Ramos (cell line): ENCODE data around the gene MFAP2.
"Not testable (repeated sequence)": the region's sequence is repeated elsewhere in the genome, so short reads cannot be mapped to it uniquely, and the experiment has no call there.

ENCODE experiments used
- in situ Hi-C: fragments of 300-500 bp; cut with MboI; formaldehyde crosslinking; loops from one replicate; pipeline ENCODE4 v1.14.3; 2022; ENCODE audit warnings: low sequenced_read_pairs; ENCODE audit not compliant: unreplicated experiment

MFAP2 gene

DNA sequence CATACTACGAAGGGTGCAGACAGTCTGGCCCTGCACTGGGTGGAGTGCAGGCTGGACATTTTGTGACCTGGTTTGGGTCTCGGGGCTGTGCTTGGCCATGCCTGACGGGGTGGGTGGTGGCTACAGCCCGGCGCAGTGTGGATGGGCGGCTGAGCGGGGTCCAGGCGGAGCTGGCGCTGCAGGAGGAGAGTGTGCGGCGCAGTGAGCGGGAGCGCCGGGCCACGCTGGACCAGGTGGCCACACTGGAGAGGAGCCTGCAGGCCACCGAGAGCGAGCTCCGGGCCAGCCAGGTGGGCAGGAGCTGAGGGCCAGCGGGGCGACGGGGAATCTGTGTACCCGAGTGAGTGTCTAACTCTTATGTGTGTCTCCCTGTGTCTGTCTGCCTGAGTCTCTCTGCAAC is 14.1 kb downstream of the MFAP2 start:
- in situ Hi-C loops = no loop called here

DNA sequence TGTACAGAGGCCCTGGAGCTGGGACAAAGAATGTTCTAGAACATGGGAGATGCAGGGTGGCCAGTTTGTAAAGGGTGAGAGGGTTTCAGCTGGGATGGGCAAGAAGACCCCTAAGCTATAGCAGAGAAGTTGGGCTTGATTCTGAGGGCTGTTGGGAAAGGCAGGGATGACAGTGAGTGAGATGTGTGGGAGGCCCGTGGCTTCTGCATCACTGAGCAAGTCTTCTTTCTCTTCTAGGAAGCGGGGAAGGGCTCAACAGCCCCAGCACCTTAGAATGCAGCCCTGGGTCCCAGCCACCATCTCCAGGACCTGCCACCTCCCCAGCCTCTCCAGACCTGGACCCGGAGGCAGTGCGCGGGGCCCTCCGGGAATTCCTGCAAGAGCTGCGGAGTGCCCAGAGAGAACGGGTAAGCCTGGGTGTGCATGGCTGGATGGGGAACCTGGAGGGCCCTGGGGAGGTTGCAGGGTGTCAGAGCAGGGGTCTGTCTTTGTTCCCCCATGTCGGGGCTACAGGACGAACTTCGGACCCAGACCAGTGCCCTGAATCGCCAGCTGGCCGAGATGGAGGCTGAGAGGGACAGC is 14.8 kb downstream of the MFAP2 start:
- in situ Hi-C loops = no loop called here

DNA sequence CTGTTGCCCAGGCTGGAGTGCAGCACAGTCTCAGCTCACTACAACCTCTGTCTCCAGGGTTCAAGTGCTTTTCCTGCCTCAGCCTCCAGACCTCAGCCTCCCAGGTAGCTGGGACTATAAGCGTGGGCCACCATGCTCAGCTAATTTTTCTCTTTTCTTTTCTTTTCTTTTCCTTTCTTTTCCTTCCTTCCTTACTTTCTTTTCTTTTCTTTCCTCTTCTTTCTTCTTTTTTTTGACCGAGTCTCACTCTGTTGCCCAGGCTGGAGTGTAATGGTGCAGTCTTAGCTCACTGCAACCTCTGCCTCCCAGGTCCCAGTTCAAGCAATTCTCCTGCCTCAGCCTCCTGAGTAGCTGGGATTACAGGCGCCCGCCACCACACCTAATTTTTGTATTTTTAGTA is 16.3 kb downstream of the MFAP2 start:
- in situ Hi-C loops = not testable (repeated sequence)

DNA sequence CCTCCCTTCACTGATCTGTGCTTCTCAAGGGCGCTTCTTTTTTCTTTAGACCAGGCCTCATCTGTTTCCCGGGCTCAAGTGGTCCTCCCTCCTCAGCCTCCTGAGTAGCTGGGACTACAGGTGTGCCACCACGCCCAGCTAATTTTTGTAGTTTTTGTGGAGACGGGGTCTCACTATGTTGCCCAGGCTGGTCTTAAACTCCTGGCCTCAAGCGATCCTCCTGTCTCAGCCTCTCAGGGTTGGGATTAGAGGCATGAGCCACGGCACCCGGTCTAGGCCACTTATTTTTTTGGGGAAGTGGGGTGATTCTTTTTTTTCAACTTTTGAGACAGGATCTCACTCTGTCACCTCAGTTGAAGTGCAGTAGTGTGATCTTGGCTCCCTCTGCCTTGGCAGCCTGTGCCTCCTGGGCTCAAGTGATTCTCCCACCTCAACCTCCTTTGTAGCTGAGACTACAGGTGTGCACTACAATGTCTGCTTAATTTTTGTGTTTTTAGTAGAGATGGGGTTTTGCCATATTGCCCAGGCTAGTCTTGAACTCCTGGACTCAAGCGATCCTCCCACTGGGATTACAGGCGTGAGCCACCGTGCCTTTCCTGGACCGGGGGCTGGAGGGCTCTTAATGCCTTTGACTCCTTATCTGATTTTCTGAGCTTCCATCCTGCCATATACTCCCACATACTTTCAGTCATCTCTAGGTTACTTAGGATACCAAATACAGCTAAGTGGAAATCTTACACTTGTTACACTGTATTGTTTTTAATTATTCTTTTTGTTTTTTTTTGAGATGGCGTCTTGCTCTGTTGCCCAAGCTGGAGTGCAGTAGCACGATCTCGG is 18.9 kb downstream of the MFAP2 start:
- in situ Hi-C loops = no loop called here

DNA sequence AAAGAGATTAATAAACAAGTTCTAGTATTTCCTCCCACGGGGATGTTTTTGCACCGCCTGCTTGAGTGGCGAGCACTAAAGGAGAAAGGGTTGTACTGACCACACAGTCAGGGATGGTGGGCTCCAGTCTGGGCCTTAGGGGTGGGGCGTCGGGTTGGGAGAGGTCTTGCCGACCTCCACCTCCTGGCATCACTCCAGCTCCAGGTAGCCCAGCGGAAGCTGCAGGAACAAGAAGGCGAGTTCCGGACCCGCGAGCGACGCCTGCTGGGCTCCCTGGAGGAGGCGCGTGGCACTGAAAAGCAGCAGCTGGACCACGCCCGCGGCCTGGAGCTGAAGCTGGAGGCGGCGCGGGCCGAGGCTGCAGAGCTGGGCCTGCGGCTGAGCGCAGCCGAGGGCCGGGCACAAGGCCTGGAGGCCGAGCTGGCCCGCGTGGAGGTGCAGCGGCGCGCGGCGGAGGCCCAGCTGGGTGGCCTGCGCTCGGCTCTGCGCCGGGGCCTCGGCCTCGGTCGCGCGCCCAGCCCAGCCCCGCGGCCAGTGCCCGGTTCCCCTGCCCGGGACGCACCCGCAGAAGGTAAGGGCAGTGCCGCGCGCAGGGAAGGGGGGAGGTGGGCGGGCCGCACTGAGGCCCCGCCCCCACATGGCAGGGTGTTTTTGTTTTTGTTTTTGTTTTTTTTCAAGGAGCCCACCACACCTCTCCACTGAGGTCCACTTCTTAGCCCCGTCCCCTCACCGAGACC is 19.7 kb downstream of the MFAP2 start:
- in situ Hi-C loops = no loop called here

DNA sequence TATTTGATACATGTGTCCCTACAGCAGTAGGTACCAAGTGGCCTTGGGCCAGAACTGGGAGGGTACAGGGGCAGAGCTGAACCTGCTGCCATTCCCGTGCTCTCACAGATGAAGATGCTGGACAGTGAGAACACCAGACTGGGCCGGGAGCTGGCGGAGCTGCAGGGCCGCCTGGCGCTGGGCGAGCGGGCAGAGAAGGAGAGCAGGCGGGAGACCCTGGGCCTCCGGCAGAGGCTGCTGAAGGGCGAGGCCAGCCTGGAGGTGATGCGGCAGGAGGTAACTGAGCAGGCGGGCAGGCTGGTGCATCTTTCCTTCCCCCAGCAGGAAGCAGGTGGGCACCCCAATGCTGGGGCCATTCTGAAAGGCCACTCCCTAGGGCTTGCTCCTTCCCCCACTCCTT is 21.9 kb downstream of the MFAP2 start:
- in situ Hi-C loops = no loop called here

DNA sequence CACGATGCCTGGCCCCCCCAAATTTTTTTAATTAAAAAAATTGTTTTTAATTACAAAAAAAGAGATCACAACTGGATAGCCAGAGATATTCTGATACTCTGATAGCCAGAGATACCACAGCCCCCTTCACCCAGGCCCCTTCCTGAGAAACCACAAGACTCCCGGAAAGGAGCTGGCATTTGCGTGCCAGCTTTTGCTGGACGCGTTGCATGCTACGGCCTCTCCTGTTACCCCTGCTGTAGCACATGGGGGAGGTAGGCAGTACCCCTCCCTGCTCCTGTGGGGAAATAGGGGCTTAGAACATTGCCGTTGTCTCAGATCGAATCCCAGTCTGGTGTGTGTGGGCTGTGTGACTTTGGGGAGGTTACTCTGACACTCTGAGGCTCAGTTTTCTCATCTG is 22.7 kb downstream of the MFAP2 start:
- in situ Hi-C loops = no loop called here

DNA sequence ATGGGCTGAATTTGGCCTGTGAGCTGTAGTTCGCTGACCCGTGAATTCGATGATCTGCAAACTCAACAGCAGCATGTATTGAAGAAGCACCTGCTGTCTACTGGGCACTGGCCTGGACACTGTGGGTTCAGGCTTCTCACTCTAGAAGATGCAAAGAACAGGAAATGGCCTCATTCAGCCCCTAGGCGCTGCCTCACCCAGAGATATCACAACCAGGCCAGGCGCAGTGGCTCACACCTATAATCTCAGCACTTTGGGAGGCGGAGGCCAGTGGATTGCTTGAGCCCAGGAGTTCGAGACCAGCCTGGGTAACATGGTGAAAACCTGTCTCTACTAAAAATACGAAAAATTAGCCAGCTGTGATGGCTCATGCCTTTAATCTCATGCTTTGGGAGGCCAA is 23.6 kb downstream of the MFAP2 start:
- in situ Hi-C loops = no loop called here

DNA sequence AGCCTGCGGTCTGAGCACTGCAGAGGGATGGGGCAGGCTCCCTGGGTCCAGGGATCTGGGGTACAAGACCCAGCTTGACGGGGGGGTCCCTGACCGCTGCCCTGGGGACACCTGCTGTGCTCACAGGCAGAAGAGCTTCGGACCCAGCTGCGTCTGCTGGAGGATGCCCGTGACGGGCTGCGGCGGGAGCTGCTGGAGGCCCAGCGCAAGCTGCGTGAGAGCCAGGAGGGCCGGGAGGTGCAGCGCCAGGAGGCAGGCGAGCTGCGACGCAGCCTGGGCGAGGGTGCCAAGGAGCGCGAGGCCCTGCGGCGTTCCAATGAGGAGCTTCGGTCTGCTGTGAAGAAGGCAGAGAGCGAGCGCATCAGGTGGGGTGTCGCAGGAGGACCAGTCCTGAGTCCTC is 25.2 kb downstream of the MFAP2 start:
- in situ Hi-C loops = no loop called here

DNA sequence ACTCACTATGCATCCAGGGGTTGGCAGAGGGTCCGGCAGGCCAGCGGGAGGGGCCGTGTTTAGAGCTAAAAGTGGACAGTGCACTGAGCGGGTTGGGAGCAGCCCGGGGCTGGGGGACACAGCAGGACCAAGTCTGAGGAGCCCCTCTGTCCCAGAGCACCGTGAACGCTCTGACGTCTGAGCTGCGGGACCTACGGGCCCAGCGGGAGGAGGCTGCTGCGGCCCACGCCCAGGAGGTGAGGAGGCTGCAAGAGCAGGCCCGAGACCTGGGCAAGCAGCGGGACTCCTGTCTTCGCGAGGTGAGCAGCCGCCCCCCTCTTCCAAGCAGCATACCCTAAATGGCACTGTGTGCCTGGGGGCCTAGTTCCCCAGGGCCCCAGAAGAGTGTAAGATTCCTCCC is 25.8 kb downstream of the MFAP2 start:
- in situ Hi-C loops = no loop called here

DNA sequence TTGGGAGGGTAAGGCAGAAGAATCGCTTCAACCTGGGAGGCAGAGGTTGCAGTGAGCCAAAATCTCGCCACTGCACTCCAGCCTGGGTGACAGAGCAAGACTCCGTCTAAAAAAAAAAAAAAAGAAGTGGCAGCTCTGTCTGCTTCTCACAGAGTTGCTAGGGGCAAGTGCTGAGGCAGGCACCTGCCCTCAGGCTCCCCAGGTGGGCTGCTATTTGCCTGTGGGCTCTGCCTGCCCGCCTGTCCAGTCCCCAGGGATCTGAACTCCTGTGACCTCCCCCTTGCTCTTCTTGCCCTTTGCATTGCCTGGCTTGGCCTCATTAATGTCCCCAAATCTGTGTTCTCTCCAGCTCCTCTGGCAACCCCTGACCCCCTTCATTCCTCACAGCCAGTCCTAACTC is 28.0 kb downstream of the MFAP2 start:
- in situ Hi-C loops = not testable (repeated sequence)

DNA sequence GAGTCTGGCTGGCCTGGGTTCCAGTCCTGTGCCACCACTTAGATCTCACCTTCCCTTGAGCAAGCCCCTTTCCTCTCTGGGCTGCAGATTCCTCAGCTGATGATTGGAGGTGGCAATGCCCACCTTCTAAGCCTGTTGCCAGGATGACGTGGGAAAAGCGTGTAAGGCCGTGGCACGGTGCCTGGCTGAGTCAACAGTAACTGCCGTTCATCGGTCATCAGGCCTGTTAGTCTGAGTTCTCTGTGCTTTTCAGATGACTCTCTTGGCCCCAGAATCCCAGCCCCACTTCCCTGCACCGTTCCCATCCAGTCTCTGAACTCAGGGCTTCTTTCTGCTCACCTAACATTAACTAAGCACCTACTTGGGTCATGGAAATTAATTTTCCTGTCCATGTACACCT is 31.4 kb downstream of the MFAP2 start:
- in situ Hi-C loops = loop anchor here (5.0 kb wide), 1 partner anchor 327 kb away; no protein-coding TSS in a partner anchor

DNA sequence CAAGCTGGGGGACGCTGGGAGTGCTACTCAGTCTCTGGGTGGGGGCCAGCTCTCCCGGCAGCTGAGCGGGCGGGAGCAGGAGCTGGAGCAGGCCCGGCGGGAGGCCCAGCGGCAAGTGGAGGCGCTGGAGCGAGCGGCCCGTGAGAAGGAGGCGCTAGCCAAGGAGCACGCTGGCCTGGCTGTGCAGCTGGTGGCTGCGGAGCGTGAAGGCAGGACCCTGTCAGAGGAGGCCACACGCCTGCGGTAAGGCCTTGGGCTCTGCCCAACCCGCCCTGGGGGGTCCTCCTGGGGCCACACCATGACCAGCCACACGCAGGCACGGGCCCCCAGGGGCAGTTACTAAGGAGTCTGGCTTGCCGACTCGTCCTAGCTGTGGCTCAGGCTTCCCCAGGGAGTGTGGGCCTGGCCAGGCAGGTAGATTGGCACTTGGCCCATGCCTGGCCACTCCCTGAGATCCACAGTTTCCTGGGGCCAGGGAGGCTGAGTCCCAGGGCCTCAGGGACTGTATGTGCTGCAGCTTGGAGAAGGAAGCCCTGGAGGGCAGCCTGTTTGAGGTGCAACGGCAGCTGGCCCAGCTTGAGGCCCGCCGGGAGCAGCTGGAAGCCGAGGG is 32.0 kb downstream of the MFAP2 start:
- in situ Hi-C loops = loop anchor here (5.0 kb wide), 1 partner anchor 326 kb away; no protein-coding TSS in a partner anchor

DNA sequence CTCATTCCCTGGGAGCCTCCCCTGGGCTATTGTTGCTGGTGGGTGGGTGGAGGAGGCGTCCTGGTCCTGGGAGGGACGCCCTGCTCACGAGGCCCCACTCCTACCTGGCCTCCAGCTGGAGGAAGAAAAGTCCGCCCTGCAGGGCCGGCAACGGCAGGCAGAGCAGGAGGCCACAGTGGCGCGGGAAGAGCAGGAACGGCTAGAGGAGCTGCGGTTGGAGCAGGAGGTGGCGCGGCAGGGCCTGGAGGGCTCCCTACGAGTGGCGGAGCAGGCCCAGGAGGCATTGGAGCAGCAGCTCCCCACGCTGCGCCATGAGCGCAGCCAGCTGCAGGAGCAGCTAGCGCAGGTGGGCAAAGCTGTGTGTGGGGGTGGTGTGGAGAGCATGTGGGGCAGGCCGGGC is 33.8 kb downstream of the MFAP2 start:
- in situ Hi-C loops = loop anchor here (5.0 kb wide), 1 partner anchor 324 kb away; no protein-coding TSS in a partner anchor

DNA sequence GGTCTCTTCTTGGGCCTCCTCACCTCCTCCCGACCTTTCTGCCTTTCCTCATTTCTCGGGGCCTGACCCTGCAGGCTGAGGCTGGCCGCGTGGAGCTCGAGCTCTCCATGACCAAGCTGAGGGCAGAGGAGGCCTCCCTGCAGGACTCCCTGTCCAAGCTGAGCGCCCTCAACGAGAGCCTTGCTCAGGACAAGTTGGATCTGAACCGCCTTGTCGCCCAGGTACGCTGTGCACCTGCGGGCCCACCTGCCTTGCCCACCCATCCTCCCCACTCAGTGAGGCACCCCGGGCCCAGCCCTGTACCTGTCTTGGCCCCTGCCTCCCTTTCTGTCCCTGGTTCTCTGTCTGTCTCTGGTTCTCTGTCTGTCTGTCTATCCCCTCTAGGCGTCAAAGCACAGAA is 34.2 kb downstream of the MFAP2 start:
- in situ Hi-C loops = loop anchor here (5.0 kb wide), 1 partner anchor 324 kb away; no protein-coding TSS in a partner anchor

DNA sequence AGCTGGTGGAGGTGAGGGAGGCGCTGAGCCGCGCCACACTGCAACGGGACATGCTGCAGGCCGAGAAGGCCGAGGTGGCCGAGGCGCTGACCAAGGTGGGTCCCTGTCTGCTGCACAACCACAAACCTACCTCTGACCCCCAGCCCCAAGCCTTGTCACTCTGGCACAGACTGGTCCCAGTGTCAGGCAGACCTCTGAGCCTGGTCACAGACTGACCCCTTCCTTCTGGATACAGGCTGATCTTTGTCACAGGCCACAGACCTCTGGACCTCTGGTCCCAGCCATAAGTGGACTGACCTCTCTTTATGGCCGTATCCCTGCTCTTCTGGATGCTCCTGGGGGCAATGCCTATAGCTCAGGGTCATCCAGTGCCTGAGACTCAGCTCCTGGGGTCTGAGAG is 34.9 kb downstream of the MFAP2 start:
- in situ Hi-C loops = loop anchor here (5.0 kb wide), 1 partner anchor 323 kb away; no protein-coding TSS in a partner anchor

DNA sequence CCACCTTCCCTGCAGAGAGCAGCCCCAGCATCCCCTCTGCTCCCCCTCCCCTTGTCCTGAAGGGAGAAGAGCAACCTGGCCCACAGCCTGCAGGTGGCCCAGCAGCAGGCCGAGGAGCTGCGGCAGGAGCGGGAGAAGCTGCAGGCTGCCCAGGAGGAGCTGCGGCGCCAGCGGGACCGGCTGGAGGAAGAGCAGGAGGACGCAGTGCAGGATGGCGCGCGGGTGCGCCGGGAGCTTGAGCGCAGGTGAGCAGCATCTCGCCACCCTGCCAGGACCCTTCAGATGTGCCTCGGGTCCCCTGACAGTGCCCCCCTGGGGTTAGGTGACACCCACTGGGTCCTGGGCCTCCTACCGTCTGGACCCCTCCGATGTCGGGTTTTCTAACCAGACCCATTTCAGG is 36.4 kb downstream of the MFAP2 start:
- in situ Hi-C loops = no loop called here

DNA sequence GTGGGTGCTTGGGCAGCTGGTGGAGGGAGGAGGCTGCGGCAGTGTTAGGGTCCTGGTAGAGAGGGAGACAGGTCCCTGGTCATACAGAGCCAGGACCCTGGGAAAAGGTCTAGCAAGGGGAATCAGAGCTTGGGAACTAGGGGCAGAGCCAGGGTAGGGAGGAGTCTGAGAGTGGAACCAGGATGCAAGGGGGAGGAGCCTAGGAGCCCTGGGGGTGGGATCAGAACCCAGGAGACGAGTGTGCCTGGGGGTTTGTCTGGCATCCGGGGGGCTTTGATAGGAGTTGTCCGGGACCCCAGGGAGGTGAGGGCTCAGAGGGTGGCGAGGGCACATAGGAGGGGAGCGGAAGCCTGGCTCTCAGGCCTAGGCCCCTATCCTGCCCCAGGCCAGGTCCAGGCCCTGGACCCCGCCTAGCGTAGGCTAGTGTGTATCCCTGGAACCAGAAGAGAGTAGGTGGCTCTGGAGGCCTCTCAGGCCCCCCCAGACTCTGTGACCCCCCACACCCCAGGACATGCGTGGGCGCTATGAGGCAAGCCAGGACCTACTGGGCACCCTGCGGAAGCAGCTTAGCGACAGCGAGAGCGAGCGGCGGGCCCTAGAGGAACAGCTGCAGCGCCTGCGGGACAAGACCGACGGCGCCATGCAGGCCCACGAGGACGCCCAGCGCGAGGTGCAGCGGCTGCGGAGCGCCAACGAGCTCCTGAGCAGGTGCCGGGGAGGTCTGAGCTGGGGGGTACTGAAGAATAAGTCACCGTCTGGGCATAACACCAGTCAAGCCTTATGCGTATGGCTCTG is 40.8 kb downstream of the MFAP2 start:
- in situ Hi-C loops = not testable (repeated sequence)

DNA sequence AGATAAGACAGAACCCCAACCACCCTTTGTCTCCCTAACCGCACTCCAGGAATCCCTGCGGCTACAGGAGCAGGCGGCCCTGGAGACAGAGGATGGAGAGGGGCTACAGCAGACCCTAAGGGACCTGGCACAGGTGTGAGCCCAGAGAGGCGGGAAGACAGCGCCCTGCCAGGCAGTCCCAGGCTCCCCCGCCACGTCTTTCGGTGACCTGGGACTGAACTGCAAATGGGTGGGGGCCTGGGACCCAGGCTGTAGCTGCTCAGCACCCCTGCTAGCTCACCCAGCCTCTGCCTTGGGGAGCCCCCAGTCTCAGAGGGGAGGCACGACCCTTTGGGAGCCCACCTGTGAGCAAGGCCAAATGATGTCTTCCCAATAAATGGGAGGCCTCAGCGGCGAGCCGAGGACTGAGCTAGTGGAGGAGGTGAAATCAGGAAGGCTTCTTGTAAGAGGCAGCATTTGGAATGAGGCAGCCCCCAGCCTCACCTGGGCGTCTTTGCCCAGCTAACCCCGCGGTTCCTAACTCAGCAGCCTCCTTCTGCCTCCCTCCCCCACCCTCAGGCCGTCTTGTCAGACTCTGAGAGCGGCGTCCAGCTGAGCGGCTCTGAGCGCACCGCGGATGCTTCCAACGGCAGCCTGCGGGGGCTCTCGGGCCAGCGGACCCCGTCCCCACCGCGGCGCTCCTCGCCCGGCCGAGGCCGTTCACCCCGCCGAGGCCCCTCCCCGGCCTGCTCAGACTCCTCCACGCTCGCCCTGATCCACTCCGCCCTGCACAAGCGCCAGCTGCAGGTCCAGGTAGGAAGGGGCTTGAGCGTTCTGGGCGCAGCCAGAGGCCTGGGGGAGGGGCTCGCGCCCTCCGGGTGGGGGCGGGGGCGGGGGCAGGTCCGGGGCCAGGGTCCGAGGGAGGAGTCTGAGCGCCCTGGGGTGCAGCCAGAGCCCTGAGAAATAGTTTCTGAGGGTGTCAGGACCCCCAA is 41.8 kb downstream of the MFAP2 start:
- in situ Hi-C loops = no loop called here
